ENCODE results near the gene MRNIP. TPM values are rescaled to one million over a fixed set of nuclear protein-coding genes. Genes with fewer than 3 reads are reported as not detected.
"Not testable (repeated sequence)": the region's sequence is repeated elsewhere in the genome, so short reads cannot be mapped to it uniquely, and the experiment has no call there.

The MRNIP gene
- total RNA-seq, 2 experiments from 2014 or later: 19.8 to 24.9 TPM

DNA sequence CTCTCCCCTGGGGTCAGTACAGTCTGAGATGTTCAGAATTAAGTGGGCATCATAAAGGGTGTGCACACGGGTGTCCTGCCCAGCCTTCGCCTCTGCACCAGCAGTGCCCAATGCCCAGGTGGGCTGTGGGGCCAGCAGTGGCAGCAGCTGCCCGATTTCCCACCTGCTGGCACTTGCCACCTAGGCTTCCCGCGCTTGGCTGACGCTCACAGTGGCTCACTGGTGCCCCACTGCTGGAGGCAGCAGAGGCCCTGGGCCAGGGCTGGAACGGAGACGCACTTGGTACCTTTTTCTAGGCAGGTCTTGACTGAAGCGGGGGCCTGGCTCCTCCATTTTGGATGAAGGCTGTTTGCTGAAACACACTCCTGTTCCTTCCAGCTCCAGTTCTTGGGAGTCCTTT is 17.0 kb downstream of the MRNIP start:
- Mint-ChIP-seq H3K36me3 (peaks cover 33% of the 10 kb centered on the region), H3K27ac (no peak overlapping the region), H3K4me3 (no peak overlapping the region), H3K4me1 (ENCODE audit: low read depth) (peaks cover 9% of the 10 kb centered on the region), H3K27me3 (no peaks in the 10 kb centered on the region), H3K9me3 (peaks cover 7% of the 10 kb centered on the region)
- POLR2A ChIA-PET: no interaction called here
- CTCF ChIA-PET: no interaction called here
- DNase-seq: no peak
- intact Hi-C loops (cut with micrococcal nuclease): no loop called here

DNA sequence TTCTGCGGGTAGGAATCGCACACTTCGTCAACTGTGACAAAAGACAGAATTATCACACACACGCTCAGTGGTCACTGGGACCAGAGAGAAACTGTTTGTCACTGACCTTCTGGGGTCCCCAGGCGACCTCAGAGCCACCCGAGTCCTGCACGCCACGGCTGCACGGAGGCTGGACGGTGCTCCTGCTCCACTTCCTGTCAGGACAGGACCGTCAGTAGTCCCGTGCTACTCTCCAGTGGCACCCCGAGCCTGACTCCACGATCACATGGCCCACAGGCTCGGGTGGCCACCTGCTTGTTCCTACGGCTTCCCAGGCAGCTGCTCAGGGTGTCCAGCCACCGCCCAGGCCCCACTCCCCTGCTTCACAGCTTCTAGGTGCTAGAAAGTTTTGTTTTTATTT is 17.9 kb downstream of the MRNIP start:
- H3K27ac Mint-ChIP-seq: no peak overlapping the region
- peaks cover 18% of the 10 kb centered on the region for H3K4me1 Mint-ChIP-seq (ENCODE audit: low read depth)
- ChIA-PET CTCF (no interaction called here), POLR2A (no interaction called here)
- no peak for DNase-seq
- H3K36me3 Mint-ChIP-seq: peaks cover 35% of the 10 kb centered on the region
- peaks cover 6% of the 10 kb centered on the region for H3K9me3 Mint-ChIP-seq
- intact Hi-C loops (cut with micrococcal nuclease): no loop called here
- no peak overlapping the region for H3K4me3 Mint-ChIP-seq
- H3K27me3 Mint-ChIP-seq: no peaks in the 10 kb centered on the region

- DNase-seq: no peak
- peaks cover 36% of the 10 kb centered on the region for H3K36me3 Mint-ChIP-seq
- no peak overlapping the region for H3K4me3 Mint-ChIP-seq
- no peak overlapping the region for H3K27ac Mint-ChIP-seq
- intact Hi-C loops (cut with micrococcal nuclease): no loop called here
- CTCF ChIA-PET: interaction anchor here (1.1 kb wide), 1 partner anchor 27 kb away, joined by 3 read pairs; no protein-coding TSS in a partner anchor
- peaks cover 18% of the 10 kb centered on the region for H3K4me1 Mint-ChIP-seq (ENCODE audit: low read depth)
- POLR2A ChIA-PET: no interaction called here
- no peaks in the 10 kb centered on the region for H3K27me3 Mint-ChIP-seq
- H3K9me3 Mint-ChIP-seq: peaks cover 4% of the 10 kb centered on the region
Measured at GRCh38 chr5:179840321-179840720, 18.3 kb downstream of the MRNIP start.

GRCh38 chr5:179839328-179840256 is 19.0 kb downstream of the MRNIP start:
- Mint-ChIP-seq H3K27me3 (no peaks in the 10 kb centered on the region), H3K36me3 (peaks cover 35% of the 10 kb centered on the region), H3K4me3 (no peak overlapping the region), H3K27ac (no peak overlapping the region), H3K4me1 (ENCODE audit: low read depth) (peaks cover 18% of the 10 kb centered on the region), H3K9me3 (no peaks in the 10 kb centered on the region)
- no peak for DNase-seq
- ChIA-PET POLR2A (no interaction called here), CTCF (interaction anchor here (1.1 kb wide), 1 partner anchor 27 kb away, joined by 3 read pairs; no protein-coding TSS in a partner anchor)
- intact Hi-C loops (cut with micrococcal nuclease): loop anchor here (5.0 kb wide), 1 partner anchor 37 kb away; no protein-coding TSS in a partner anchor

- ChIA-PET CTCF (interaction anchor here (0.8 to 1.2 kb wide), 3 partner anchors 15 to 74 kb away, joined by 3 read pairs; no protein-coding TSS in a partner anchor), POLR2A (interaction anchor here (0.5 to 1.8 kb wide), 5 partner anchors 17 to 74 kb away, joined by 3 to 7 read pairs (median 3); partner anchors contain the start of gene SQSTM1)
- peaks cover 45% of the 10 kb centered on the region for H3K36me3 Mint-ChIP-seq
- H3K27ac Mint-ChIP-seq: peak overlapping the region; percentile 89
- H3K4me1 Mint-ChIP-seq (ENCODE audit: low read depth): peaks cover 18% of the 10 kb centered on the region
- H3K9me3 Mint-ChIP-seq: no peaks in the 10 kb centered on the region
- intact Hi-C loops (cut with micrococcal nuclease): loop anchor here (5.0 kb wide), 1 partner anchor 35 kb away; no protein-coding TSS in a partner anchor
- no peak for DNase-seq
- no peaks in the 10 kb centered on the region for H3K27me3 Mint-ChIP-seq
- H3K4me3 Mint-ChIP-seq: peak overlapping the region; percentile 21
Measured at GRCh38 chr5:179837076-179838011, 21.3 kb downstream of the MRNIP start.

DNA sequence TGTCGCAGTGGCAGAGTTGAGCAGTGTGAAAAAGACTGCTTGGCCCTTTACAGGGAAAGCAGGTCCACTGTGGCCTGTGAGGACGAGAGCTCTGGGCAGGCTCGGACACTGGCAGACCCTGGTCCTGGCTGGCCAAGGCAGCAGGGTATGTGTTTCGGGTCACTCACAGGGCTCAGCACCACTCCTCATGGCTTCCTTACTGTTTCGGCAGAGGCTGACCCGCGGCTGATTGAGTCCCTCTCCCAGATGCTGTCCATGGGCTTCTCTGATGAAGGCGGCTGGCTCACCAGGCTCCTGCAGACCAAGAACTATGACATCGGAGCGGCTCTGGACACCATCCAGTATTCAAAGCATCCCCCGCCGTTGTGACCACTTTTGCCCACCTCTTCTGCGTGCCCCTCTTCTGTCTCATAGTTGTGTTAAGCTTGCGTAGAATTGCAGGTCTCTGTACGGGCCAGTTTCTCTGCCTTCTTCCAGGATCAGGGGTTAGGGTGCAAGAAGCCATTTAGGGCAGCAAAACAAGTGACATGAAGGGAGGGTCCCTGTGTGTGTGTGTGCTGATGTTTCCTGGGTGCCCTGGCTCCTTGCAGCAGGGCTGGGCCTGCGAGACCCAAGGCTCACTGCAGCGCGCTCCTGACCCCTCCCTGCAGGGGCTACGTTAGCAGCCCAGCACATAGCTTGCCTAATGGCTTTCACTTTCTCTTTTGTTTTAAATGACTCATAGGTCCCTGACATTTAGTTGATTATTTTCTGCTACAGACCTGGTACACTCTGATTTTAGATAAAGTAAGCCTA is 22.2 kb downstream of the MRNIP start:
- Mint-ChIP-seq H3K9me3 (no peaks in the 10 kb centered on the region), H3K27me3 (no peaks in the 10 kb centered on the region), H3K27ac (peak overlapping the region; percentile 89), H3K4me3 (peak overlapping the region; percentile 21), H3K4me1 (ENCODE audit: low read depth) (peaks cover 18% of the 10 kb centered on the region), H3K36me3 (peaks cover 46% of the 10 kb centered on the region)
- POLR2A ChIA-PET: interaction anchor here (0.5 to 1.8 kb wide), 2 partner anchors 16 to 73 kb away, joined by 3 to 7 read pairs; partner anchors contain the start of gene SQSTM1
- CTCF ChIA-PET: interaction anchor here (0.8 to 1.2 kb wide), 3 partner anchors 14 to 73 kb away, joined by 3 read pairs; no protein-coding TSS in a partner anchor
- DNase-seq: peak; percentile 73
- intact Hi-C loops (cut with micrococcal nuclease): loop anchor here (5.0 kb wide), 1 partner anchor 34 kb away; no protein-coding TSS in a partner anchor

DNA sequence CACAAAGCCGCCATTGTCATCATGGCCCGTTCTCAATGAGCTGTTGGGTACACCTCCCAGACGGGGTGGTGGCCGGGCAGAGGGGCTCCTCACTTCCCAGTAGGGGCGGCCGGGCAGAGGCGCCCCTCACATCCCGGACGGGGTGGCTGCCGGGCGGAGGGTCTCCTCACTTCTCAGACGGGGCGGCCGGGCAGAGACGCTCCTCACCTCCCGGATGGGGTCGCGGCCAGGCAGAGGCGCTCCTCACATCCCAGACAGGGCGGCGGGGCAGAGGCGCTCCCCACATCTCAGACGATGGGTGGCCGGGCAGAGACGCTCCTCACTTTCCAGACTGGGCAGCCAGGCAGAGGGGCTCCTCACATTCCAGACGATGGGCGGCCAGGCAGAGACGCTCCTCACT is 23.7 kb downstream of the MRNIP start:
- DNase-seq, H3K27ac Mint-ChIP-seq, POLR2A ChIA-PET, H3K9me3 Mint-ChIP-seq, H3K27me3 Mint-ChIP-seq, CTCF ChIA-PET, H3K4me3 Mint-ChIP-seq: not testable (repeated sequence)
- Mint-ChIP-seq H3K4me1 (ENCODE audit: low read depth) (peaks cover 18% of the 10 kb centered on the region), H3K36me3 (peaks cover 51% of the 10 kb centered on the region)
- intact Hi-C loops (cut with micrococcal nuclease): loop anchor here (5.0 kb wide), 1 partner anchor 33 kb away; no protein-coding TSS in a partner anchor

GRCh38 chr5:179834120-179834519 is 24.5 kb downstream of the MRNIP start:
- no peak for DNase-seq
- Mint-ChIP-seq H3K27me3 (no peaks in the 10 kb centered on the region), H3K27ac (no peak overlapping the region), H3K4me1 (ENCODE audit: low read depth) (peaks cover 18% of the 10 kb centered on the region), H3K9me3 (no peaks in the 10 kb centered on the region), H3K36me3 (peaks cover 54% of the 10 kb centered on the region), H3K4me3 (no peak overlapping the region)
- intact Hi-C loops (cut with micrococcal nuclease): no loop called here
- ChIA-PET POLR2A (no interaction called here), CTCF (no interaction called here)

DNA sequence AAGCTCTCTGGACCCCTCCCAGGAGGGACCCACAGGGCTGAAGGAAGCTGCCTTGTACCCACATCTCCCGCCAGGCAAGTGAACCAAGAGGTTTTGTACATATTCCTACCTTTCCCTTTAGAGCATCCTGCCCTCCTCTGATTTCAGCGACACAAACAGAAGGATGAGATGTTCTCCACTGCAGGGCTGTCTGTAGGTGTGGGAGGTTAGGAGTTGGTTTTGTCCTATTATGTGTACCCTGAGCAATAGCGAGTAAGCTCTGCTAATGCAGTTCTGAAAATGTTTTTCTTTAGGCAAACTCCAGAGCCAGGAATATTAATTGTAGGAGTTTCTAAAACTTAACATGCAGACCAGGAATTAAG is 24.9 kb downstream of the MRNIP start:
- Mint-ChIP-seq H3K27ac (peak overlapping the region; percentile 67), H3K4me3 (no peak overlapping the region), H3K4me1 (ENCODE audit: low read depth) (peaks cover 20% of the 10 kb centered on the region), H3K9me3 (no peaks in the 10 kb centered on the region), H3K36me3 (peaks cover 58% of the 10 kb centered on the region), H3K27me3 (no peaks in the 10 kb centered on the region)
- no peak for DNase-seq
- intact Hi-C loops (cut with micrococcal nuclease): no loop called here
- ChIA-PET CTCF (no interaction called here), POLR2A (no interaction called here)

DNA sequence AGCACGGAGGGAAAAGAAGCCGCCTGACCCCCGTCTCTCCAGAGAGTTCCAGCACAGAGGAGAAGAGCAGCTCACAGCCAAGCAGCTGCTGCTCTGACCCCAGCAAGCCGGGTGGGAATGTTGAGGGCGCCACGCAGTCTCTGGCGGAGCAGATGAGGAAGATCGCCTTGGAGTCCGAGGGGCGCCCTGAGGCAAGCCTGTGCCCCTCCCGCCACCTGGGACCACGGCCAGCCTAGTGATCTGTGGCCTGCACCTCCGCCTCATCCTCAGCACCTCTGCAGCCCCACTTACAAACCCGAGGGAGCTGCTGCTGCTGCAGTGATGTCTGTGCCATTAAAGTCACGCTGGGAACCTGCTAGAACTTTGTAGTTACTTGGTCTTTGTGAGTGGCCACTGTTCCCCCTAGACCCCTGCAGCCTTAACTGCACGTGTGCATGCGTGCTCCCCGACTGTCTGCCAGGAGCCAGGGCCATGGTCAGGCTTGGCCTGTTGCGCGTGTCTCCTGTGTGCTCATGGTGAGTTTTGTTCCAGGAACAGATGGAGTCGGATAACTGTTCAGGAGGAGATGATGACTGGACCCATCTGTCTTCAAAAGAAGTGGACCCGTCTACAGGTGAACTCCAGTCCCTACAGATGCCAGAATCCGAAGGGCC is 25.4 kb downstream of the MRNIP start:
- Mint-ChIP-seq H3K4me1 (ENCODE audit: low read depth) (peaks cover 21% of the 10 kb centered on the region), H3K4me3 (no peak overlapping the region), H3K27me3 (no peaks in the 10 kb centered on the region), H3K27ac (peak overlapping the region; percentile 67), H3K9me3 (no peaks in the 10 kb centered on the region), H3K36me3 (peaks cover 62% of the 10 kb centered on the region)
- ChIA-PET CTCF (no interaction called here), POLR2A (no interaction called here)
- DNase-seq: no peak
- intact Hi-C loops (cut with micrococcal nuclease): no loop called here

All from activated CD4-positive, alpha-beta memory T cell treated with anti-CD3 and anti-CD28 coated beads for 36 hours (primary cell).